PC-3 (cell line): ENCODE results near the gene TRAF1. TPM values are rescaled to one million over a fixed set of nuclear protein-coding genes. Genes with fewer than 3 reads are reported as not detected.

Source experiments
- ATAC-seq: fragments of 200-7000 bp; cut with Tn5 transposase; 2 replicates; pipeline ENCODE4 v1.9.1; 2020; ENCODE audit warnings: mild to moderate bottlenecking, moderate library complexity
- BruUV-seq: library from RNA; stranded (reverse); fragments of 400-500 nt; replicated peaks from 2 replicates; lab custom pipeline; 2021; lab: Mats Ljungman, UMichigan
- CTCF ChIA-PET: fragments of 300-600 bp; sonication (Branson Sonifier 250); formaldehyde crosslinking; loops from one replicate; lab custom pipeline; 2022; ENCODE audit warnings: antibody characterized with exemption; lab: Charles Lee
- POLR2A ChIA-PET: fragments of 300-600 bp; sonication (Branson Sonifier 250); formaldehyde crosslinking; loops from one replicate; lab custom pipeline; 2022; ENCODE audit warnings: antibody characterized with exemption; ENCODE audit not compliant: unreplicated experiment; lab: Charles Lee
- DNase-seq: peaks from one replicate; pipeline ENCODE4 v3.0.0-alpha.2; 2015
- H2AFZ ChIP-seq: fragments of 300-600 bp; sonication (generic); 2 replicates; pipeline ENCODE4 v1.6.0; 2016; ENCODE audit warnings: antibody characterized with exemption, low read length
- H3F3A ChIP-seq: fragments of 300-600 bp; sonication (generic); one replicate; pipeline ENCODE4 v1.6.0; 2017; ENCODE audit warnings: antibody characterized with exemption, low read length, control low read depth, mild to moderate bottlenecking; ENCODE audit not compliant: unreplicated experiment
- H3K27ac ChIP-seq: fragments of 300-600 bp; sonication (generic); 2 replicates; pipeline ENCODE4 v1.5.1; 2016; ENCODE audit warnings: mild to moderate bottlenecking, low read length
- H3K27me3 ChIP-seq: fragments of 300-600 bp; sonication (generic); 2 replicates; pipeline ENCODE4 v1.6.1; 2016; ENCODE audit warnings: low read length, mixed read lengths
- H3K36me3 ChIP-seq: fragments of 300-600 bp; sonication (generic); 2 replicates; pipeline ENCODE4 v1.6.1; 2016; ENCODE audit warnings: low read depth, mixed run types, low read length, mixed read lengths
- H3K4me1 ChIP-seq: fragments of 300-600 bp; sonication (generic); 2 replicates; pipeline ENCODE4 v1.5.1; 2016; ENCODE audit warnings: low read length; ENCODE audit not compliant: insufficient read depth
- H3K4me2 ChIP-seq: fragments of 300-600 bp; sonication (generic); 2 replicates; pipeline ENCODE4 v1.6.0; 2016; ENCODE audit warnings: low read length
- H3K4me3 ChIP-seq: fragments of 300-600 bp; sonication (generic); 2 replicates; pipeline ENCODE4 v1.5.1; 2016; ENCODE audit warnings: mild to moderate bottlenecking, low read length, mixed read lengths
- H3K79me2 ChIP-seq: fragments of 300-600 bp; sonication (generic); 2 replicates; pipeline ENCODE4 v1.6.1; 2017; ENCODE audit warnings: low read length, mixed read lengths
- H3K9ac ChIP-seq: fragments of 300-600 bp; sonication (generic); 2 replicates; pipeline ENCODE4 v1.6.0; 2016; ENCODE audit warnings: mild to moderate bottlenecking, low read length
- H3K9me2 ChIP-seq: fragments of 300-600 bp; sonication (generic); replicated peaks from 2 replicates; pipeline ENCODE4 v1.6.1; 2016; ENCODE audit warnings: mixed run types, low read length, mixed read lengths
- H3K9me3 ChIP-seq: fragments of 300-600 bp; sonication (generic); 2 replicates; pipeline ENCODE4 v1.6.1; 2016; ENCODE audit warnings: low read length, mixed read lengths
- H4K20me1 ChIP-seq: fragments of 300-600 bp; sonication (generic); 2 replicates; pipeline ENCODE4 v1.6.1; 2016; ENCODE audit warnings: low read length, mixed read lengths
- EZH2 ChIP-seq: fragments of 300-600 bp; sonication (generic); IDR thresholded peaks from one replicate; pipeline ENCODE4 v1.6.1; 2017; ENCODE audit warnings: antibody characterized with exemption, mild to moderate bottlenecking, low read length; ENCODE audit not compliant: unreplicated experiment
- EZH2phosphoT487 ChIP-seq: fragments of 300-600 bp; sonication (generic); IDR thresholded peaks from 2 replicates; pipeline ENCODE4 v1.6.1; 2018; ENCODE audit warnings: mild to moderate bottlenecking, antibody characterized with exemption, low read length, borderline replicate concordance
- intact Hi-C: fragments of 100-400 bp; cut with micrococcal nuclease; formaldehyde crosslinking; loops from 2 replicates; pipeline ENCODE4 v1.9.0; 2023
- total RNA-seq: library from RNA; depleted of rRNA; stranded (reverse); fragments of >200 nt; gene quantifications from 2 replicates; pipeline ENCODE4 v1.2.3, GENCODE V29; 2014
- TF ChIP-seq, protein P1 (sequence below): fragments of 300-600 bp; sonication (generic); conservative IDR thresholded peaks from 2 replicates; pipeline ENCODE4 v1.5.1; 2017; ENCODE audit warnings: antibody characterized with exemption, low read depth, mild to moderate bottlenecking, low read length

The TRAF1 gene
- total RNA-seq, 1 experiment from 2014 or later = 0.15 TPM

DNA sequence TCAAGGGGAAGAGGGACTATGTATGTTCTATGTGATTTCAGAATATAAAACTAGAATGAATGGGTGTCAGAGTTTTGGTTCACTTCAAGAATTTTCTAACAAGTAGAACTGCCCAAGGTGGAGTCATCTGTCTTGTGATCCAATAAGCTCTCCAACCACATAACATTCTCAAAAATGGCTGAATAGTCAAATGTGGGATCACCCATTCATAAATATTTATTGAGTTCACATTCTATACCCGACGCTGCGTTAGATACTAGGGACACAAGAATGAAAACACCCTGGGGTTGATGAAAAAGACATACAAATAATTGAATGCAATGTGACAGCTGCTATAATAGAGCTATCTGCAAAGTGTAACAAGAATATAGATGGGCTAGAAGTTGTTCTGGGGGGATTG is 35.3 kb upstream of the TRAF1 start:
- ChIA-PET CTCF (no interaction called here), POLR2A (no interaction called here)
- BruUV-seq = no TSS peak
- Histone ChIP-seq H3F3A (no peaks in the 10 kb centered on the region), H3K4me2 (no peak overlapping the region), H3K27ac (no peak overlapping the region), H2AFZ (no peak overlapping the region), H3K36me3 (no peaks in the 10 kb centered on the region), H3K9me2 (no peaks in the 10 kb centered on the region), H3K79me2 (no peaks in the 10 kb centered on the region), H3K4me1 (no peaks in the 10 kb centered on the region), H4K20me1 (no peaks in the 10 kb centered on the region), H3K9me3 (no peaks in the 10 kb centered on the region), H3K27me3 (no peaks in the 10 kb centered on the region), H3K9ac (no peak overlapping the region), H3K4me3 (no peak overlapping the region)
- DNase-seq (no peak), ATAC-seq (no peak)
- TF ChIP-seq, protein P1, sequence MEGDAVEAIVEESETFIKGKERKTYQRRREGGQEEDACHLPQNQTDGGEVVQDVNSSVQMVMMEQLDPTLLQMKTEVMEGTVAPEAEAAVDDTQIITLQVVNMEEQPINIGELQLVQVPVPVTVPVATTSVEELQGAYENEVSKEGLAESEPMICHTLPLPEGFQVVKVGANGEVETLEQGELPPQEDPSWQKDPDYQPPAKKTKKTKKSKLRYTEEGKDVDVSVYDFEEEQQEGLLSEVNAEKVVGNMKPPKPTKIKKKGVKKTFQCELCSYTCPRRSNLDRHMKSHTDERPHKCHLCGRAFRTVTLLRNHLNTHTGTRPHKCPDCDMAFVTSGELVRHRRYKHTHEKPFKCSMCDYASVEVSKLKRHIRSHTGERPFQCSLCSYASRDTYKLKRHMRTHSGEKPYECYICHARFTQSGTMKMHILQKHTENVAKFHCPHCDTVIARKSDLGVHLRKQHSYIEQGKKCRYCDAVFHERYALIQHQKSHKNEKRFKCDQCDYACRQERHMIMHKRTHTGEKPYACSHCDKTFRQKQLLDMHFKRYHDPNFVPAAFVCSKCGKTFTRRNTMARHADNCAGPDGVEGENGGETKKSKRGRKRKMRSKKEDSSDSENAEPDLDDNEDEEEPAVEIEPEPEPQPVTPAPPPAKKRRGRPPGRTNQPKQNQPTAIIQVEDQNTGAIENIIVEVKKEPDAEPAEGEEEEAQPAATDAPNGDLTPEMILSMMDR = no peak
- TF ChIP-seq EZH2phosphoT487 = no peak
- TF ChIP-seq EZH2 = no peak
- intact Hi-C loops = no loop called here

DNA sequence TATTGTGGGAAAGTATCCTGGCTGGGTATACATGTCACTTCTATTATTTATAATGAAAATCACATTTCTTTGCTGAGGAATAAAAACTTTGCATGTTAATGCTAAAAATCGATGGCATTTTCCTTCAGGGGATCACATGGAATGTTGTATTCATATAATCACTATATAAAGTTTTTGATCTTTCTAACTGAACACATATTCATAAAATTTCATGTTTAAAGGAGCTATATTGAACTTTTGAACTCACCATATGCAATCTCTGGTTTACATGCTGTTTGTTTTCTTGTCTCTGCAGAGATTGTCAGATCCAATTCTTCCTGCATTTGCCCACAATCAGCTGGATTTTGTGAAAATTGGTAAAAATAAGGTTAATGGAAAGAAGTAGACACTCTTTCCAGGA is 33.4 kb upstream of the TRAF1 start:
- intact Hi-C loops = no loop called here
- Histone ChIP-seq H3K4me3 (no peak overlapping the region), H3K9me3 (no peaks in the 10 kb centered on the region), H4K20me1 (no peaks in the 10 kb centered on the region), H2AFZ (no peak overlapping the region), H3K79me2 (no peaks in the 10 kb centered on the region), H3K4me2 (no peak overlapping the region), H3F3A (no peaks in the 10 kb centered on the region), H3K9ac (no peak overlapping the region), H3K36me3 (no peaks in the 10 kb centered on the region), H3K4me1 (no peaks in the 10 kb centered on the region), H3K27ac (no peak overlapping the region), H3K27me3 (no peaks in the 10 kb centered on the region), H3K9me2 (no peaks in the 10 kb centered on the region)
- ChIA-PET POLR2A (no interaction called here), CTCF (no interaction called here)
- ATAC-seq = no peak
- DNase-seq = no peak
- TF ChIP-seq, protein P1 = no peak
- TF ChIP-seq EZH2phosphoT487 (no peak), EZH2 (no peak)
- BruUV-seq = no TSS peak

DNA sequence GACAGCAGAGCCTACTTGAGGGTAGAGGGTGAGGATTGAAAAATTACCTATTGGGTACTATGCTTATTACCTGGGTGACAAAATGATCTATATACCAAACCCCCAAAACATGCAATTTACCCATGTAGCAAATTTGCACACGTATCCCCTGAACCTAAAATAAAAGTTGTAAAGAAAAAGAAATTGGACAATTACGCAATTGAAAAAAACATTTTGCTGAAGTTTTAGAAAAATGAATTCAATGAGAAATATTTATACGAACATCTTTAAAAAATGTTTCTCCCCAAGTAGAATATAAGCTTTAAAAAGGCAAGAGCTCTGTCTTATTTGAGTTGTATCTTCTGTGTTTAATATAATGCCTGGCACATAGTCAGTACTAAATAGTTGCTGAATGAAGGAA is 30.3 kb upstream of the TRAF1 start:
- Histone ChIP-seq H3K4me3 (no peak overlapping the region), H3K4me1 (no peaks in the 10 kb centered on the region), H3K79me2 (no peaks in the 10 kb centered on the region), H2AFZ (no peak overlapping the region), H3K9me3 (no peaks in the 10 kb centered on the region), H3K9me2 (no peaks in the 10 kb centered on the region), H3K36me3 (no peaks in the 10 kb centered on the region), H3F3A (no peaks in the 10 kb centered on the region), H3K27ac (no peak overlapping the region), H3K4me2 (no peak overlapping the region), H3K27me3 (no peaks in the 10 kb centered on the region), H4K20me1 (no peaks in the 10 kb centered on the region), H3K9ac (no peak overlapping the region)
- ChIA-PET CTCF (no interaction called here), POLR2A (no interaction called here)
- ATAC-seq = no peak
- TF ChIP-seq EZH2phosphoT487 (no peak), EZH2 (no peak)
- TF ChIP-seq, protein P1 = no peak
- BruUV-seq = no TSS peak
- intact Hi-C loops = no loop called here
- no peak for DNase-seq
